A204.1 (cell line): ENCODE measurements around the gene ETHE1.

Experiments used
- FAIRE-seq: peaks from 2 replicates; lab custom pipeline; 2012; peaks lifted over from hg19 to GRCh38; lab: Jason Lieb, UNC

ETHE1 gene

GRCh38 chr19:43464134-43464775 is 62.7 kb downstream of the ETHE1 start:
- no peak for FAIRE-seq

GRCh38 chr19:43463381-43464133 is 63.4 kb downstream of the ETHE1 start:
- FAIRE-seq, result no peak

GRCh38 chr19:43462785-43463380 is 64.1 kb downstream of the ETHE1 start:
- FAIRE-seq, result no peak

GRCh38 chr19:43462383-43462782 is 64.6 kb downstream of the ETHE1 start:
- FAIRE-seq, result no peak

- FAIRE-seq, result no peak
Observed at GRCh38 chr19:43461303-43461702, 65.7 kb downstream of the ETHE1 start.

- FAIRE-seq, result no peak
Observed at GRCh38 chr19:43460362-43461016, 66.5 kb downstream of the ETHE1 start.

GRCh38 chr19:43457809-43458208 is 69.2 kb downstream of the ETHE1 start:
- no peak for FAIRE-seq
